PFSK-1 (cell line): ENCODE data around the gene ARSH.

Source experiments
- REST ChIP-seq, 2 experiments: IDR thresholded peaks; 2 replicates each; pipeline versions ENCODE4 v1.6.1 to v1.8.0; 2011 to 2012; ENCODE audit warnings: low read depth in 2 of 2, low read length in 2 of 2, control low read depth in 1 of 2, inconsistent platforms in 1 of 2, mild to moderate bottlenecking in 1 of 2, moderate library complexity in 1 of 2; ENCODE audit not compliant: insufficient read depth in 1 of 2
- TAF1 ChIP-seq: IDR thresholded peaks from 2 replicates; pipeline ENCODE4 v1.6.1; 2012; ENCODE audit warnings: low read length, control low read depth, borderline replicate concordance; ENCODE audit not compliant: insufficient read depth

DNA sequence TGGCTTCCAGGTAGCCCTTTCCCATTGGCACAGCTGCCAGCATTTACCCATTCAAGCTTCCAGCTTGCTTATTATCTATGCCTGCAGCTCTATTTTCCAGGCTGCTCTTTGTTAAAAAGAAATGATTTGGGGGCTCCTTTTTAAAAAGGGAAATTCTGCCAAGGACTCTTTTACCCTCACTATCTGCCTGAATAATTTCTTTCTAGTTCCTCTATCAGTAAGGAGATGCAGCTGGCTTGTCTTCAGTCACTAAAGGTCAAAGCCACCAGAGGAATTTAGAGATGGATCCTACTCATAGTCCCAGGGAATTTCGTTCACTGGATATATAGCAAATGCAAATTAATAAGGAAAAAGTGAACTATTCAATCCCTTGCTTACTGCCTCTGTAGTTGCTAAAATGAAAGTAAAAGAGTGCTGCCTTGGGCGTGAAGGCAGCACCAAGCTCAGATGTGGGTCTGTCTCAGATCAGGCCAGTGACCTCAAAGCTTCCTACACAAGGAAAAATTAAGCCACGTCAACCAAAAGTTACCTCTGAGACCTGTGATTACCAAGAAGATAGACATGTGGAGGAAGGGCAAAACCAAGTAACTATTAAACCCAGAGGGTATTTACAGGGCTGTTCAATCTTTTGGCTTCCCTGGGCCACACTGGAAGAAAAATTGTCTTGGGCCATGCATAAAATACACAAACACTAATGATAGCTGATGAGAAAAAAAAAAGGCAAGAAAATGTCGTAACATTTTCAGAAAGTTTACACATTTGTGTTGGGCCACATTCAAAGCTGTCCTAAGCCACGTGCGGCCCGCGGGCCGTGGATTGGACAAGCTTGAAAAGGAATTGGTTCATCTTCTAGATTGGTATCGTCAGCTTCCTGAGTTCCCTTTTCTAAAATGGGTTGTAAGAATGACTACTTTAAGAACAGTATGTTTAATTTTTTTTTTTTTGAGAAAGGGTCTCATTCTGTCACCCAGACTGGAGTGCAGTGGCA, 40.2 kb downstream of the ARSH start:
- TF ChIP-seq TAF1 = no peak
- TF ChIP-seq REST (IDR thresholded peaks at IDR 0.05; ENCODE audit: insufficient read depth in 1 of 2, low read depth in 2 of 2, low read length in 2 of 2) = no peak
